Mesendoderm (in vitro differentiated cells): ENCODE measurements around the gene VWA8.
"Not testable (repeated sequence)": the region's sequence is repeated elsewhere in the genome, so short reads cannot be mapped to it uniquely, and the experiment has no call there.

Experiments
- DNase-seq: peaks from one replicate; pipeline ENCODE4 v3.0.0; 2013
- H2AK5ac ChIP-seq: 2 replicates; pipeline ENCODE4 v1.6.1; 2013; ENCODE audit warnings: low read length, inconsistent platforms
- H2BK120ac ChIP-seq: 2 replicates; pipeline ENCODE4 v1.6.1; 2013; ENCODE audit warnings: low read depth, mild to moderate bottlenecking, low read length, moderate library complexity, mixed read lengths
- H2BK15ac ChIP-seq: replicated peaks from 2 replicates; pipeline ENCODE4 v1.6.1; 2013; ENCODE audit warnings: low read depth, mild to moderate bottlenecking, moderate library complexity
- H2BK5ac ChIP-seq: 2 replicates; pipeline ENCODE4 v1.6.1; 2013; ENCODE audit warnings: low read length, inconsistent platforms
- H3K18ac ChIP-seq: 2 replicates; pipeline ENCODE4 v1.6.1; 2013; ENCODE audit warnings: mild to moderate bottlenecking, low read length, mixed read lengths
- H3K23ac ChIP-seq: one replicate; pipeline ENCODE4 v1.6.1; 2013; ENCODE audit warnings: low read length
- H3K27ac ChIP-seq: 2 replicates; pipeline ENCODE4 v1.5.1; 2013; ENCODE audit warnings: low read depth, mild to moderate bottlenecking, inconsistent platforms, low read length, moderate library complexity
- H3K27me3 ChIP-seq: 2 replicates; pipeline ENCODE4 v1.6.1; 2013; ENCODE audit warnings: low read length, control low read depth, mild to moderate bottlenecking, inconsistent platforms; ENCODE audit not compliant: insufficient read depth, poor library complexity
- H3K36me3 ChIP-seq: 2 replicates; pipeline ENCODE4 v1.6.1; 2013; ENCODE audit warnings: low read length, inconsistent platforms; ENCODE audit not compliant: control insufficient read depth, insufficient read depth
- H3K4ac ChIP-seq: one replicate; pipeline ENCODE4 v1.6.1; 2013; ENCODE audit warnings: low read depth, mild to moderate bottlenecking, low read length, moderate library complexity
- H3K4me1 ChIP-seq: 2 replicates; pipeline ENCODE4 v1.6.1; 2013; ENCODE audit warnings: low read depth, low read length, inconsistent platforms; ENCODE audit not compliant: control insufficient read depth
- H3K4me2 ChIP-seq: 2 replicates; pipeline ENCODE4 v1.6.1; 2013; ENCODE audit warnings: low read length
- H3K4me3 ChIP-seq: 2 replicates; pipeline ENCODE4 v1.5.1; 2013; ENCODE audit warnings: mild to moderate bottlenecking, low read length
- H3K56ac ChIP-seq: one replicate; pipeline ENCODE4 v1.6.1; 2013; ENCODE audit warnings: low read length
- H3K79me1 ChIP-seq: 2 replicates; pipeline ENCODE4 v1.6.1; 2013; ENCODE audit warnings: low read length, inconsistent platforms
- H3K79me2 ChIP-seq: 2 replicates; pipeline ENCODE4 v1.6.1; 2013; ENCODE audit warnings: mild to moderate bottlenecking, low read length; ENCODE audit not compliant: control insufficient read depth, insufficient read depth
- H3K9ac ChIP-seq: 2 replicates; pipeline ENCODE4 v1.6.1; 2013; ENCODE audit warnings: low read length, inconsistent platforms
- H4K5ac ChIP-seq: one replicate; pipeline ENCODE4 v1.6.1; 2013; ENCODE audit warnings: low read length
- H4K8ac ChIP-seq: one replicate; pipeline ENCODE4 v1.6.1; 2013; ENCODE audit warnings: low read depth, mild to moderate bottlenecking, control low read depth, low read length, moderate library complexity
- WGBS: extraction: QIAGEN DNeasy Blood & Tissue Kit; methylation state at CpG from one replicate; pipeline ENCODE4 v1.1.7; 2013; ENCODE audit warnings: low lambda C conversion rate, missing lambda C conversion rate; ENCODE audit not compliant: insufficient coverage; ENCODE audit errors: extremely low coverage; 5-methylcytosine and 5-hydroxymethylcytosine counted together

Gene VWA8

GRCh38 chr13:41639237-41639904 is 321.5 kb downstream of the VWA8 start:
- no peak overlapping the region for H3K18ac ChIP-seq
- no peaks in the 10 kb centered on the region for H3K27me3 ChIP-seq
- no peak for DNase-seq
- no peak overlapping the region for H2BK5ac ChIP-seq
- no peaks in the 10 kb centered on the region for H3K36me3 ChIP-seq
- peaks cover 2% of the 10 kb centered on the region for H3K4me1 ChIP-seq
- no peak overlapping the region for H3K4me2 ChIP-seq
- H2BK120ac ChIP-seq, result no peak overlapping the region
- no peak overlapping the region for H3K4ac ChIP-seq
- no peak overlapping the region for H3K23ac ChIP-seq
- no peaks in the 10 kb centered on the region for H3K79me1 ChIP-seq
- no peak overlapping the region for H4K5ac ChIP-seq
- WGBS, result no CpG with 5 or more reads among the region's 7 CpGs
- H3K27ac ChIP-seq, result no peak overlapping the region
- H2AK5ac ChIP-seq, result no peak overlapping the region
- no peak overlapping the region for H2BK15ac ChIP-seq
- H4K8ac ChIP-seq, result no peak overlapping the region
- H3K4me3 ChIP-seq, result no peak overlapping the region
- H3K9ac ChIP-seq, result no peak overlapping the region
- H3K56ac ChIP-seq, result no peak overlapping the region
- H3K79me2 ChIP-seq, result no peaks in the 10 kb centered on the region

- Histone ChIP-seq H3K4ac (no peak overlapping the region), H3K79me2 (no peaks in the 10 kb centered on the region), H3K79me1 (no peaks in the 10 kb centered on the region), H2AK5ac (no peak overlapping the region), H3K27me3 (no peaks in the 10 kb centered on the region), H3K27ac (no peak overlapping the region), H2BK5ac (no peak overlapping the region), H3K4me1 (peaks cover 2% of the 10 kb centered on the region), H3K23ac (no peak overlapping the region), H2BK120ac (no peak overlapping the region), H3K4me3 (no peak overlapping the region), H4K5ac (no peak overlapping the region), H3K18ac (no peak overlapping the region), H3K4me2 (no peak overlapping the region), H3K9ac (no peak overlapping the region), H3K56ac (no peak overlapping the region), H2BK15ac (no peak overlapping the region), H3K36me3 (no peaks in the 10 kb centered on the region), H4K8ac (no peak overlapping the region)
- DNase-seq, result no peak
- WGBS, result no CpG with 5 or more reads among the region's 1 CpG
Measured at GRCh38 chr13:41637586-41637985, 323.3 kb downstream of the VWA8 start.

- not testable (repeated sequence) for H3K4me3 ChIP-seq, H3K4ac ChIP-seq, H3K23ac ChIP-seq, H4K5ac ChIP-seq, H3K27ac ChIP-seq, H3K56ac ChIP-seq, H2BK15ac ChIP-seq, H3K4me2 ChIP-seq, H2BK5ac ChIP-seq, H3K36me3 ChIP-seq, H4K8ac ChIP-seq, H3K18ac ChIP-seq, H3K4me1 ChIP-seq, H3K9ac ChIP-seq, H2BK120ac ChIP-seq, H2AK5ac ChIP-seq, H3K79me1 ChIP-seq, DNase-seq, H3K79me2 ChIP-seq, H3K27me3 ChIP-seq
- WGBS, result no CpG with 5 or more reads among the region's 5 CpGs
Measured at GRCh38 chr13:41637032-41637431, 323.9 kb downstream of the VWA8 start.

- not testable (repeated sequence) for H3K4ac ChIP-seq, H3K4me2 ChIP-seq, H2BK5ac ChIP-seq, H4K8ac ChIP-seq, H3K36me3 ChIP-seq, H3K18ac ChIP-seq, H2AK5ac ChIP-seq, H3K56ac ChIP-seq, H4K5ac ChIP-seq, H3K4me1 ChIP-seq, H3K79me1 ChIP-seq, H2BK120ac ChIP-seq, H3K4me3 ChIP-seq, H3K23ac ChIP-seq, H3K27me3 ChIP-seq, DNase-seq, H3K79me2 ChIP-seq, H3K9ac ChIP-seq, H3K27ac ChIP-seq, H2BK15ac ChIP-seq
Measured at GRCh38 chr13:41636590-41636989, 324.3 kb downstream of the VWA8 start.

- WGBS, result 100% methylated on average over 2 of the region's 3 CpGs
- Histone ChIP-seq H3K9ac (no peak overlapping the region), H3K79me1 (no peaks in the 10 kb centered on the region), H2BK15ac (no peak overlapping the region), H3K27me3 (no peaks in the 10 kb centered on the region), H3K4me2 (no peak overlapping the region), H3K18ac (no peak overlapping the region), H4K5ac (no peak overlapping the region), H3K4me1 (no peaks in the 10 kb centered on the region), H3K36me3 (no peaks in the 10 kb centered on the region), H3K27ac (no peak overlapping the region), H3K23ac (no peak overlapping the region), H2BK5ac (no peak overlapping the region), H2BK120ac (no peak overlapping the region), H3K56ac (no peak overlapping the region), H4K8ac (no peak overlapping the region), H3K79me2 (no peaks in the 10 kb centered on the region), H3K4me3 (no peak overlapping the region), H2AK5ac (no peak overlapping the region), H3K4ac (no peak overlapping the region)
- DNase-seq, result no peak
Measured at GRCh38 chr13:41634407-41634806, 326.5 kb downstream of the VWA8 start.

- no CpG with 5 or more reads among the region's 4 CpGs for WGBS
- Histone ChIP-seq H4K5ac (no peak overlapping the region), H3K79me2 (no peaks in the 10 kb centered on the region), H3K36me3 (no peaks in the 10 kb centered on the region), H3K4me1 (no peaks in the 10 kb centered on the region), H4K8ac (no peak overlapping the region), H3K4me3 (no peak overlapping the region), H3K56ac (no peak overlapping the region), H2AK5ac (no peak overlapping the region), H3K9ac (no peak overlapping the region), H2BK15ac (no peak overlapping the region), H3K27ac (no peak overlapping the region), H3K79me1 (no peaks in the 10 kb centered on the region), H2BK5ac (no peak overlapping the region), H3K23ac (no peak overlapping the region), H3K4me2 (no peak overlapping the region), H2BK120ac (no peak overlapping the region), H3K4ac (no peak overlapping the region), H3K27me3 (no peaks in the 10 kb centered on the region), H3K18ac (no peak overlapping the region)
- DNase-seq, result no peak
Measured at GRCh38 chr13:41633776-41634175, 327.1 kb downstream of the VWA8 start.
